CD4-positive, alpha-beta T cell treated with Interleukin-6 for 4 hours (primary cell): ENCODE measurements around the gene OR4F29.
"Not testable (repeated sequence)": the region's sequence is repeated elsewhere in the genome, so short reads cannot be mapped to it uniquely, and the experiment has no call there.

Experiments
- DNase-seq: peaks from one replicate; pipeline ENCODE4 v3.0.0-alpha.2; 2020; ENCODE audit warnings: mixed read lengths

Gene OR4F29

GRCh38 chr1:451578-451977 lies at the start of gene OR4F29:
TSS of gene OR4F29 (minus strand) at chr1:451678. CDS start at chr1:451678, 0 bp downstream.
- DNase-seq: not testable (repeated sequence)
